AG09319 (cell line): ENCODE measurements around the gene TTYH2.

ENCODE experiments used
- DNase-seq: peaks from one replicate; pipeline ENCODE4 v3.0.0-alpha.2; 2010; ENCODE audit warnings: low read depth; ENCODE audit errors: extremely low read depth
- CTCF ChIP-seq: IDR thresholded peaks from 2 replicates; pipeline ENCODE4 v1.5.1; 2011; ENCODE audit warnings: low read depth, mild to moderate bottlenecking, inconsistent platforms, low read length, moderate library complexity

The TTYH2 gene

DNA sequence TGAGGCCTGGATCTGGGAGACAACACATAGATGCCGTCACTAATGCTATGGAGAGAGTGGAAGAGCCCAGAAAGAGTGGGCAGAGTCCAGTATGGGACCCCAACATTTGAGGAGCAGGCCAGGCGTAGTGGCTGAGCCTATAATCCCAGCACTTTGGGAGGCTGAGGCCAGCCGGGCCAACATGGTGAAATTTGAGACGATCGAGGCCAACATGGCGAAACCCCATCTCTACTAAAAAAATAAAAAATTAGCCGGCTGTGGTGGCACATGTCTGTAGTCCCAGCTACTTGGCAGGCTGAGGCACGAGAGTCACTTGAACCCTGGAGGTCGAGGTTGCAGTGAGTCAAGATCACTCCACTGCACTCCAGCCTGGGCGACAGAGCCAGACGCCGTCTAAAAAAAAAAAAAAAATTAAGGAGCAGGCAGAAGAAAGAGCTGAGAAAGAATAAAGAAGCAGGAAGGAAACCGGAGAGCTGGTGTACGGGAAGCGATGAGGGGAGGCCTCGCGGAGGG, 54.7 kb downstream of the TTYH2 start:
- DNase-seq: no peak
- TF ChIP-seq CTCF: no peak

DNA sequence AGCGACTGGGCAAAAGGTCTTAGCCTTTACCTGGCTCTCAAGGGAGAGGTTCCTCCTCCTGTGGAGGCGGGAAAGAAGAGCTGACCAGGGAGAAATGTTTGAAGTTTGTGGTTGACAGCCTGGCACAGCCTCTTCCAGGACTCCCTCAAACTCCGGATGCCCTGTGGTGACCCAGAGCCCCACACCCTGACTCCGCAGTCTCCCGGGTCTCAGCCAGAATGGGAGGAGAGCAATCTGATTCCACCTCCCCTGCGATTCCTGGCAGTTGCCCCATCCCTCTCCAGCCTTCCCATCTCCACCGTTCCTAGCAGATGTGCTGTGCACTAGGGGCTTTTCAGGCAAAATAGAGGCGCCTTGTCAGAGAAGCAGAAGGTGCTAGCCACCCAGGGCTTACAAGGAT, 55.2 kb downstream of the TTYH2 start:
- DNase-seq: no peak
- TF ChIP-seq CTCF: no peak

GRCh38 chr17:74270333-74270732, 57.0 kb downstream of the TTYH2 start:
- TF ChIP-seq CTCF: no peak
- DNase-seq: no peak

GRCh38 chr17:74271281-74271680, 57.9 kb downstream of the TTYH2 start:
- no peak for TF ChIP-seq CTCF
- DNase-seq: no peak

- DNase-seq: no peak
- no peak for TF ChIP-seq CTCF
These were observed 58.7 kb downstream of the TTYH2 start for GRCh38 chr17:74271901-74272561.

DNA sequence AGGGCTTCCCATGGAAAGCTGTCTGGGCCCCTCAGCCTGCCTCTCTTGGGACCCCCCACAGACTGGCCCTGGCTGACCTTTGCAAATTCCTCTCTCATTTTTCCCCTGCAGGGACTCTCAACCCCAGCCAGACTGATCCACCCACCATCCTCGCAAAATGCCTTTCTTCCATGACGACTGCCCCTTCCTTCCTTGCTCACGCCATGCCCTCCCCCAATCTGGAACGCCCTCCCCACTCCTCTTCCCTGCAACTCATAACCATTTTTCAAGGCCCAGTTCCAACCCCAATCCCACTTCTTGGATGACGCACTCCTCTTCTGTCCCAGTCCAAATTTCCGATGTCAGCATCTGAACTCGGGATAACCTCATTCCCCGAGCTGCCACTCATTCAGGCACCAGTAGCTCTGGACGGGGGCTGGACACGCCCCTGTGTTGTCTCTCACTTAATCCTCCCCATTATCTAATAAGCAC, 59.4 kb downstream of the TTYH2 start:
- DNase-seq: no peak
- TF ChIP-seq CTCF: no peak

DNA sequence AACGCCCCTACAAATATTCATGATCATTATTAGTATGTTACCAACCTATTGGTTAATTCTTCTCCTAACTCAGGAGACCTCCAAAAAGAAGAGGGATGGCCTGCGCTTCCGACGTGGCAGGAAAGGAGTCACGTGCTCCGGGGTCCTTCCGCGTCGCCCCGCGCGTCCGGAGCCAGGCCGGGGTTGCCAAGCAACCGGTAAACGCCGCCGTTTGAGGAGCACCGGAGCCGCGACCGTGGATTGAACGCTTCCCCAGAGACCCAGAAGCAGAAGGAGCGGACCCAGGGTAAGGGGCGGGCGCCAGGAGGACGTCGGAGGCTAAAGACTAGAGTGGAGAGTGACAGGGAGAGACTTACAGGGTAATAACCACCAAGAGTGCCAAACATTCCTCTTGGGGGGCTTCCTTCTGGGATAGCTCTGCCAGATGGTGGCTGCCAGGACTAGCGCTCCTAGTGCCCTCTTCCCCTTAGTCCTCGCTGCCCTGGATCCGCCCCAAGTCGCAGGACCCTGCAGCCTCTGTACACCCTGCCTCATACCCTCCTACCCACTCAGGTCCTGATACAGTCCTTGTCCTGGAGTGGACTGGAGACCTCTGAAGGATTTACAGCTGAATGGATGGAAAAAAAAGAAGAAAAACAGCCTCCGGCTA, 60.8 kb downstream of the TTYH2 start, which contains the start of gene DNAI2:
Gene DNAI2, plus strand, starts transcription at position 175 of the 649 bp plus-strand sequence. CDS start 7,584 bp downstream, outside the sequence.
- TF ChIP-seq CTCF: no peak
- DNase-seq: no peak
